GM18868 (cell line): ENCODE data around the gene BAIAP2L2.
"Not testable (repeated sequence)": the region's sequence is repeated elsewhere in the genome, so short reads cannot be mapped to it uniquely, and the experiment has no call there.

Experiments used
- ATAC-seq: cut with Tn5 transposase; IDR thresholded peaks from one replicate; pipeline ENCODE4 v1.9.1; 2021; ENCODE audit warnings: mild to moderate bottlenecking, moderate library complexity; ENCODE audit not compliant: unreplicated experiment

The BAIAP2L2 gene

DNA sequence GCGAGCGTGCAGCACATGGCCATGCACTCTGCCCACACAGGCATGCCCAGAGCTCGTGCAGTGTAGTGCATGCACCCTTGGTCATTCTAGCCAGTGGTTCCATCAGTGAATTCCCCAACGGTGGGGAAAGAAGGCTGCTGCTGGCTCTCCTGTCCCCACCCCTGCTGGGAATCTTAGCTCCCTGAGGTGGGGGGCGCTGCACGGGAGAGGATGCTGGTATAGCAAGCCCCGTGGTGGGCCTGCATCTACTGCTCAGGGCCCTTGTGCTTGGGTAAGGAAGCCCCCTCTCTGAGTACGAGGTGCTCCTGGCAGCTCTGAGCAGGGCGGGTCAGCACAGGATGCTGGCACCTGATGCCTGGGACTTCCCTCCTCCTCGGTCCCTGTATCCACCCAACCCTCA lies 18.5 kb upstream of the BAIAP2L2 start:
- ATAC-seq, result no peak

- ATAC-seq, result no peak
These were observed 17.4 kb upstream of the BAIAP2L2 start for GRCh38 chr22:38127869-38128268.

DNA sequence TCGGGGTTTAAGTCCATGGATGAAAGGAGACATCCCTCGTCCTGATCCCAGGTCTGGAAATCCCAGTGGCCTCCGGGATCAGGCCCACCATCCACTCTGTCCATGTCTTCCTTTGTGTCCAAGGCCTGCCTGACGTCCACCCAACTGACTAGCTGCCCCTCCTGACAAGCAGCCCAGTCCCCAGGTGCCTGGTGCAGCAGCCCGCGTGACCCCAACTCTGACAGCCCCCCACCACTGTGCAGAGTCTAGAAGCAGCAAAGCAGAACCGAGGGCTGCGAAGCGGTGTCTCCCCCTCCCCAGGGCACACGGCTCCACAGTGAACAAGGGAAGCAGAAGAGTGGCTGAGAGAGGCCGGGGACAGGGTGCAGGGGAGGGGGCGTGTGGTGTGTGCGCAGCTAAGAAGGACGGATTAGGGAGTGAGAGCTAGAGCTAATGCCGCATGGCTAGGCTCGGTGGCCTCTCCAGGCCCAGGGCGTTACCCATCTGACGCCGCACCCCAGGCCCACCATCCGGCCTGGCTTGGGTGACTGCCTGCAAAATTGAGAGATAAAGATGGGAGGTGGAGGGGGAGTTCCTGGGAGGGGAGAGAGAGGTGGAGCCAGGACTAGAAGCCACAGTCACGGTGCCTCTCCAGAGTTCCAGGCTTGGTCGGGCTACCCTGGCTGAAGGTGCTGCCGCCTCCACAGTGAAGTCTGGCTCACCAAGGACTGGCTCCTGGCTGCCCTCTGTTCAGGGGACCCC lies 16.6 kb upstream of the BAIAP2L2 start:
- no peak for ATAC-seq

GRCh38 chr22:38125751-38126201 lies 15.3 kb upstream of the BAIAP2L2 start:
- ATAC-seq, result no peak

DNA sequence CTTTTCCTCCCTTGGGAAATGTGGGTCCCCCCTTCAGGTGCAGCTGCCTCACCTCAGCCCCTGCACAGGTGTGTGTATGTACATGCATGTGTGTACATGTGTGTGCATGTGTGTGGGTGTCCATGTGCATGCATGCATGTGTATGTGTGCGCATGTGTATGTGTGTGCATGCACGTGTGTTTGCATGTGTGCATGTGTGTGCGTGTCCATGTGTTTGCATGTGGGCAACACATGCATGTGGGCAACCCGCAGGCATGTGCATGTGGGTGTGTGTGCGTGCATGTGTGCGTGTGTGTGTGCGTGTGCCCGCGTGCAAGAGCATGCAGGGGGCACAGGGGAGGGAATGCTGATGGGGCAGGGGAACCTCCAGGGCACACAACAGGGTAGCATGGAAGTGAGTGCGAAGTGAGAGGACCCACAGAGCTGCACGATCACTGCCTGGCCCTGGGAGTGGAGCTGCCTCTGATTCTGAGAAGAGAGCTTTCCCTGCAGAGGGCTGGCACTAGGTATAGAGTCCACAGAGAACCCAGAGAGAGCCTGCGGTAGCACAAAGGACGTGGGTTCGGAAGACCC lies 14.6 kb upstream of the BAIAP2L2 start:
- no peak for ATAC-seq

- ATAC-seq, result no peak
These were observed 13.9 kb upstream of the BAIAP2L2 start for GRCh38 chr22:38124236-38124974.

DNA sequence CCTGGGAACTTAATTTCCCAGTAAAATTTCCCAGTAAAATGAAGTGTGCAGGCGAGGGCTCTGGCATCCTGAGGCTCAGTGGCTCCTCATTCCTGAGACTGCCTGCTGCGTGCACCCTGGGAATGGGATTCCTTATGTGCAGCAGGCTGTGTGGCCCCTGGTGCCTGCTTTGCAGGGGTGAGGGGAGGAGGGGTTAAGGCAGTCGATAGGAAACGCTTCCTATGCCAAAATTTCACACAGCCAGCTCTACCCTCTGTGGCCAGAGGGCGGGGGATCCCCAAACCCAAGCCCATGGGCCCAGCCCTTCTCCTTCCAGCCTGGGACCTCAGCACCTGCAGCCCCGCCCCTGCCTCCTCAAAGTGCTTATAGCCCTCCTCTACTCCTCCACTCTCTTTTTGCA lies 12.1 kb upstream of the BAIAP2L2 start:
- ATAC-seq, result no peak

- ATAC-seq, result no peak
These were observed 10.1 kb upstream of the BAIAP2L2 start for GRCh38 chr22:38120359-38121110.

DNA sequence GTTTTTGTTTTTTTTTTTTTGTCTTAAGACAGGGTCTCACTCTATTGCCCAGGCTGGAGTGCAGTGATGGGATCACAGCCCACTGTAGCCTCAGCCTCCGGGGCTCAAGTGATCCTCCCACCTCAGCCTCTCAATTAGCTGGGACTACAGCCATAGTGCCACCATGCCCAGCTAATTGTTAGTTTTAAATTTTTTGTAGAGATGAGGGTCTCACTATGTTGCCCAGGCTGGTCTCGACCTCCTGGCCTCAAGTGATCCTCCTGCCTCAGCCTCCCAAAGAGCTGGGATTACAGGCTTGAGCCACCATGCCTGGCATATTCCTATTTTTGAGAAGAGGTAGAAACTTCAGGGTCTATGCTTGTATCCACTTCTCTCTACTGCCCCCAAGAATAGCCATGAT lies 8.3 kb upstream of the BAIAP2L2 start:
- not testable (repeated sequence) for ATAC-seq

- no peak for ATAC-seq
These were observed 7.7 kb upstream of the BAIAP2L2 start for GRCh38 chr22:38118182-38118581.

DNA sequence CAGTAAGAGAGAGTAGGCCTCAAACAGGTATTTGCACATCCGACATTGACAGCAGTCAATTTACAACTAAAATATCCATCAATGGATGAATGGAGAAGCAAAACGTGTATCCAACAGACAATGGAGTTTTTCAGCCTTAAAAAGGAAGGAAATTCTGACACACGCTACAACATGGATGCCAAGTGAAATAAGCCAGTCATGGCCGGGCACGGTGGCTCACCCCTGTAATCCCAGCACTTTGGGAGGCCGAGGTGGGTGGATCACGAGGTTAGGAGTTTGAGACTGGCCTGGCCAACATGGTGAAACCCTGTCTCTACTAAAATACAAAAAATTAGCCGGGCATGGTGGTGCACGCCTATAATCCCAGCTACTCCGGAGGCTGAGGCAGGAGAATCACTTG lies 7.1 kb upstream of the BAIAP2L2 start:
- not testable (repeated sequence) for ATAC-seq

DNA sequence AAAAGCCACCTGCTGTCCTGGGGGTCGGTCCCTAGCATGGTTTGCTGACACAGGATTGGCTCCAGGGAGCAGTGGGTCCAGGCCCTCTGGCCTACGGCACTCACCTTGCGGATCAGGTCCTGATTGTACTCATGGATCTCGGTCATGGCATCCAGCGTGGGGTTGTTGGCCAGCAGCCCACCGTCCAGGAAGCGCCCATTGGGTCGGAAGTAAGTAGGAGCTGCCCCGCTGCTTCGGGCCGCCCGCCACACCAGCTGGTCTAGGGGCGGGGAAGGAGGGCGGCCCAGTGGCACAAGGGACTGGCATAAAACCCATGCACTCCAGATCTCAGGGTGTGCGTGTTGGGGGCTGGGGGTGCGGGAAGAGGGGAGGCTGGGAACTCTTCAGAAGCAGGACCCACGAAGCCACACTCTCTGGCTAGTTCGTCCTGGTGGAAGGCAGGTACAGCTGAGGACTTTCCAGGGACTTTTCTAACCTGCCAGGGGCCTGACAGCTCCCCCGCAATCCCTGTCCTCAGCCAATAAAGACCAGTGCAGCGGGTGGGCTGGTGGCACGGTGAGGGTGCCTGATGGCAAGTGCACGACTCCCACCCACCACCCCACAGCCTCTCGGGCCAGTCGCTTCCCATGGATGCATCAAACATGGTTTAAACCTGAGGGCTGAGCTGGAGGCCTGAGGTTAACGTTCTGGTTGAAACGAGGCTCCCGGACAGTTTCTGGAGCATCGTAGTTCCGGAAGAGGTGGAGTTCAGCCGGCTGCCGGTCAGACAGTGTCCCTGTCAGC lies 5.1 kb upstream of the BAIAP2L2 start:
- ATAC-seq, result no peak

- ATAC-seq, result peak; percentile 46
These were observed 4.3 kb upstream of the BAIAP2L2 start for GRCh38 chr22:38114484-38115398.

- no peak for ATAC-seq
These were observed 1.9 kb upstream of the BAIAP2L2 start for GRCh38 chr22:38112381-38112780.

DNA sequence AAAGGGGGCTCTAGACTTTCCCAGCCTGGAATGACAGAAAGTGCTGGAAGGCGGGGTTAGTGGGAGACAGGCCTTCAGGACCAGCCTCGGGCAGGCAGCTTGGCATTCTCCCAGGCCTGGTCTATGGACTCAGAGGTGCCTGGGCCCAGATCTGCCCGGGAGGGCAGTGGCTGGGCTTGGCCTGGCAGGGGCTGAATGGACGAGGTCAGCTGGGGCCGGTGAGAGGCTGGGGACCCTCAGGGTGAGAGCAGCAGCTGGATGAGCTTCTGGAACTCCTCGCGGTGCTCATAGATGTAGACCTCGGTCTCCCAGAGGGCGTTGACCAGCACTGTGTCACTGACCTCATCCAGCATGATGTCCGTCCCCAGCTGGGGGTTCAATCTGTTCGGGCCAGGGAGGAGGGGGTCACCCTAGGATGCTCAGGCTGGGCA lies 1.5 kb upstream of the BAIAP2L2 start:
- ATAC-seq, result no peak

DNA sequence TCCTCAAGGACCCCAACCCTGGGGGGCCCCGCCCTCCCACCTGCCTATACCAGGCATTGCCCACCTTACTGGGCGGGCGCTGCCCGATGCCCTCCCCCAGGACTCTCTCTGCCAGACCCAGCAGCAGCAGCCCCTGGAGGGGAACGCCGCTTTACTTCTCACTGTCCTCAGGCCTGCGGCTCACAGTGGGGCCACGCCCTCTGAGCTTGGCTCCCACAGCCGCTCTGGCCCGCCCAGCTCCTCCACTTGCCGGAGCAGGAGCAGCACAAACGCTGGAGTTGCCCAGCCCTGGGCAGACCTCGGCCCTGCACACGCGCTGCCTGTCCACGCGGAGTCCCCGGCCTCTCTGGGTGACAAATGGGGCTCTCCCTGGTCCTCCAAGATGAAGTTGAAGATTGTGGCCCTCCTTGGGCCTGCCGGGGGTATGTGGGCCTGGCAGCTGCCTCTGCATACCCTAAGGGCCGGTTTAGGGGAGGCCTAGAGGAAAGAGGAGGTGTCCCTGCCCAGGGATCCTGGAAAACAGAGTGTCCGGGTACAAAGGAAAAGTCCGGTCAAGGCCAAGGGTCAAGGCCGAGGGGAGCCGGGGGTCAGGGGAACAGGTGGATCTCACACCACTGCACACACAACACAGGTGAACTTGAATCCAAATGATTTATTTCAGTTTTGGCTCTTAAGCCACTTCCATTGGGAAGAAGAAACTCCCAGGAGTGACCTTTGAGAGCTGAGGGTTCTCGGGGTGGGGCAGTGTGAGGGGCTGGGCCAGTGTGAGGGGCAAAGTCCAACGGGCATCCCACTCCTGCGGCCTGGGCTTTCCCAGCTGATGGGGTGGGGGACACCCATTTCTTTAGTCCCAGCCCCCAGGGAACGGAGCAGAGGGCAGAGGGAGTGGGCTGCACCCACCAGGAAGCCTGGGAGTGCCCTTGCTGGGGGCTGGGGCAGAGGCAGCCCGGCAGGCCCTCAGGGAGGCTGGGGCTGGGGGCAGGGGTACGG lies 674 bp upstream of the BAIAP2L2 start:
- ATAC-seq, result no peak

DNA sequence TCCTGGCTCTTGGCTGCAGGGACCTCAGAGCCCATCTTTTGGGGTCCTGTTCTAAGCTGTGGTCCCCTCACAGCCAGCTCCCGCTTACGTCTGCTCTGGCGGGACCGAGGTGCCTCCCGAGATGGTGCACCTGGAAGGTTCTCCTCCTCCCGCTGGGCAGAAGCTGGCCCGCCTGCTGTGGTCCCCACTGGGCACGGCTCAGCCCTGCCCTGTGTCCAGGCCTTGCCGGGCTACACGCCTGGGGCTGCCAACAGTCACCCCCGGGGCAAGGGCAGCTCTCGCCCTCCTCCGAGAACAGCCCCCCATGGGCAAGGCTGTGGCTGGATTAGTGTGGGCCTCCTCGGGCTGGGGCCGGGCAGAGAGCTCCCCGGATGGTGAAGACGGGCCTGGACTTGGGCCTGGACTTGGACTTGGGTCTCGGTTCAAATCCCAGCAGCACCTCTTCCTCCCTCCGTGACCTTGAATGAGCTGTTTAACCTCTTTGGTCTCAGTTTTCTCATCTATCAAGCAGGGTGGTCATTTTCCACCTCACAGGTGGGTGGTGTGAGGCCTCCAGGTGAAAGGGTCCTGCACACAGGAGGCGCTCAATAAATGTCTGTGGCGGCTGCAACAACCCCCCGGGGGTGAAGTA lies 998 bp downstream of the BAIAP2L2 start:
- ATAC-seq, result no peak
